GM06990 (cell line): ENCODE measurements around the gene METTL4.
A peak's percentile ranks its signal among the peaks of the same experiment; 100 is the strongest.

ENCODE experiments used
- DNase-seq: peaks from one replicate; pipeline ENCODE4 v3.0.0-alpha.2; 2011; ENCODE audit not compliant: insufficient read length; ENCODE audit errors: extremely low read depth
- H3K27me3 ChIP-seq: replicated peaks from 2 replicates; pipeline ENCODE4 v1.6.0; 2011; ENCODE audit warnings: low read length; ENCODE audit not compliant: control insufficient read depth, insufficient read depth
- H3K36me3 ChIP-seq: 2 replicates; pipeline ENCODE4 v1.5.1; 2011; ENCODE audit warnings: low read length; ENCODE audit not compliant: control insufficient read depth, insufficient read depth
- H3K4me3 ChIP-seq: replicated peaks from 2 replicates; pipeline ENCODE4 v1.5.1; 2011; ENCODE audit warnings: low read depth, mild to moderate bottlenecking, control low read depth, low read length
- CTCF ChIP-seq: IDR thresholded peaks from 2 replicates; pipeline ENCODE4 v1.5.1; 2011; ENCODE audit warnings: low read length, control low read depth, mild to moderate bottlenecking, inconsistent platforms; ENCODE audit not compliant: insufficient read depth, poor library complexity, severe bottlenecking

The METTL4 gene

GRCh38 chr18:2572171-2572569, 865 bp upstream of the METTL4 start:
- Histone ChIP-seq H3K27me3 (no peaks in the 10 kb centered on the region), H3K4me3 (peak overlapping the region; percentile 92), H3K36me3 (no peaks in the 10 kb centered on the region)
- TF ChIP-seq CTCF, result no peak
- DNase-seq, result peak; percentile 13

- H3K27me3 ChIP-seq, result no peaks in the 10 kb centered on the region
- peak overlapping the region; percentile 92 for H3K4me3 ChIP-seq
- no peaks in the 10 kb centered on the region for H3K36me3 ChIP-seq
- no peak for DNase-seq
- no peak for TF ChIP-seq CTCF
Observed at GRCh38 chr18:2570772-2571199, 519 bp downstream of the METTL4 start.

- no peak for TF ChIP-seq CTCF
- H3K4me3 ChIP-seq, result peak overlapping the region; percentile 92; the same call in 1 of the 2 replicates
- H3K27me3 ChIP-seq, result no peaks in the 10 kb centered on the region
- no peaks in the 10 kb centered on the region for H3K36me3 ChIP-seq
- DNase-seq, result no peak
Observed at GRCh38 chr18:2569338-2570207, 1.7 kb downstream of the METTL4 start.

GRCh38 chr18:2568605-2569004, 2.7 kb downstream of the METTL4 start:
- Histone ChIP-seq H3K4me3 (no peak overlapping the region), H3K36me3 (no peaks in the 10 kb centered on the region), H3K27me3 (no peaks in the 10 kb centered on the region)
- no peak for DNase-seq
- TF ChIP-seq CTCF, result no peak

GRCh38 chr18:2568129-2568528, 3.2 kb downstream of the METTL4 start:
- no peak for TF ChIP-seq CTCF
- DNase-seq, result no peak
- Histone ChIP-seq H3K36me3 (no peaks in the 10 kb centered on the region), H3K27me3 (no peaks in the 10 kb centered on the region), H3K4me3 (no peak overlapping the region)
